Measurements from ENCODE around the gene CDK5RAP3.
A peak's percentile ranks its signal among the peaks of the same experiment; 100 is the strongest.

Gene CDK5RAP3

DNA sequence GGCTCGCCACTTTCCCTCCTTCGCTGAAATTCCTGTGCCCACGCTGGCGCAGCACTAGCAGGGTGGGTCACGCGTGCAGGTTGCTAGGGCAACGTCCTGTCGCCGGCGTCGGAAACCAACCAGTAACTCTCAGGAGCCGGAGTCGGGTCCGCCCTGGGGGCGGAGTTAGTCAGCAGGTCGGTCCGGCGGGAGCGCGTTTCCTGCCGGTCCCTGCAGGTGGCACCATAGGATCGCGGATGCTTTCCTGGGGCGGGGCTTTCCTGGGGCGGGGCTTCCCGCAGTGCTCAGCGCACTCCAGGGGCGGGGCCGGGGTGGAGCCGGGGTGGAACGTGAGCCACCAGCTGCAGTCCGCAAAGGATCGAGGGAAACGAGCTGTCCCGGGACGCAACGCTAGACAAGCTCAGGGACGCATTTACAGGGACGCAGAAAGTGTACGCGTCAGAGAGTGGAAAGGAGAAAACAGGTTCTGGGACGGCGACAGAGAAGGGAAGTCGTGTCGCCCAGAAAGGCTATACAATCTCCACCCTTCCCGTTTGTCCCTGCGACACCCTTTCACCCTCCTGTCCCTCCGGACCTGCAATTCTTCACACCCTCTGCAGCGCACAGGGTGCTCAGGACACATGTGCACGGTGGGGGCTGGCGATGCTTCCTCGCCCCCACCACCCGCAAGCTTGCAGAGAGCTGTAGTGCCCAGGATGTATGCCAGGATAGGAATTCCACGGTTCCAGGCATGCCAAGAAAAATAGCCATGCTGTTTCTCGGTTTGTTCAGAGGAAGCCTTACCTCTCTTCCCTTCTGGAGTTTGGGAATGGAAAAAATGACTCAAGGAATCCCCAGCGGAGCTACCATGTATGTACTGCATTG lies 54.4 kb downstream of the CDK5RAP3 start:
- DNase-seq, result peak; percentile 86

DNA sequence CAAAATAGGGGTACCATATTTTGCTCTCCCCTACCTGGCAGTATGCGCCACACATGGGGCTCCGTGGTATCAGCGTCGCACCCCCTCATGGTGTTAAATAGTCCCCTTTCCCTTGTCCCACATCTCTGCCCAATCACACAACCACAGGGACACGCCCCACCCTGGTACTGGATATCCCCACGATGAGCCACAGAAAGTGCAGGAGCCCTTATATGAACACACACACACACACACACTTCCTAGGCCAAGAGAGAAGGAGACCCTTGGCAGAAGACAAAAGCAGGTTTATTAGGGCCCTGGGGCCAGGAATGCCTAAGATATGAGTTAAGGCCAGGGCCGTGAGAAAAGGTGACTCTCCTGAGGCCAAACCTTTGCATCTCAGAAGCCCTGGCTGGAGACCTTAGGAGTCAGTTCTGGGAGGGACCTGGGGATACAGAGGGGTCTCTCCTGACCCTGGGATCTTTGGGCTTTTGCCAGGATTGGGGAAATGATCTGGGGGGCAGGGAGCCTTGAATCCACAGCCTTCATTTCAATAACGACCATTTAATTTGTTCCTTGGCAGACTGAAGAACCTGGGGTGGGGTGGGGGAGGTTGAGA lies 55.1 kb downstream of the CDK5RAP3 start:
- DNase-seq, result no peak

- peak; percentile 88 for DNase-seq
Measured at GRCh38 chr17:48026502-48027321, 55.8 kb downstream of the CDK5RAP3 start.

DNA sequence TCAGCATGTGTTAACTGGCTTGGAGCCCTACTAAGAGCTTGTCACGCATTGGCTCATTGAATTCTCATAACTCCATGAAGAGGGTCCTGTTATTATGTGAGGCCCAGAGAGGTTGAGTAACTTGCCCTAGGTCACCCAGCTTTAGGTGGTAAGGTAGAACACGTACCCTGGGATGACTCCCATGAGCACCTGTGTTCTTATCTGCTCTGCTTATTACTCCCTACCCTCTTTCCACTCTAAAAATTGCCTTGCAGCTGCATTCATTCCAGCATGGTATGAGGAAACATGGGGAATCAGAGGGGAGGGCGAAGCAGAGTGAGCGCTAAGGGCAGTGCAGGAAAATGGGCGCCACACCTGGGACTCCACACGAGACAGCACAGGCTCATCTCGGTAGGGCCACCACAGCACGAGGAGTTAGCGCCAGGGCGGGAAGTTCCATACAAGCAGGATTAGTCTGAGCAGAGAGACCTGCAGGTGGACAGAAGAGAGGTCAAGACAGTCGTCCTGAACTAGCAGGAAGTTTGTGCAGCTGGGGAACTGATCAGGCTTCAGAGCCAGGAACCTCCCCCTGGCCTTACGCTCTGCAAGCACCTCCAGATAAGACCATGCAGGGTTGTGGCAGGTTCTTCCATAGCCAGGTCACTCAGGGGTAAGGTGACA lies 56.5 kb downstream of the CDK5RAP3 start:
- no peak for DNase-seq

DNA sequence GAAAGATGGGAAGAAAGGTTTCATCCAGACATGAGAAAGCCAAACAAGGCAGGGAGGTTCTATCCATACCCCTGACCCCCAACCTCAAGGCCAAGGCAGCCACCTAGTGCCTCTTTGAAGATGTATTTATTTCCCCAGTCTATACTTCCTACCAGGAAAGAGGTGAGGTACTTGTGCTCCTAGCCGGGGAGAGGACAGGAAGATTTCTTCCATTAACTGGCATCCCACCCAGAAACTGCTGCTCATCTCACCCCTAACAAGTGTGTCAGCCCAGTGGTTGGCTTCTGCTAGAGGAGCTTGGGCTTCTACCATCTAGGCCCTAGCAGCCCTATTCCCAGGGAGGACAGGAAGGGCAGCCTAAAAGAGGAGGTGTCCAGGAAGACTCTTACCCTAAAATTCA lies 57.8 kb downstream of the CDK5RAP3 start:
- DNase-seq, result no peak

GRCh38 chr17:48030531-48030930 lies 59.6 kb downstream of the CDK5RAP3 start:
- DNase-seq, result no peak

All from DMS79 (cell line).